ENCODE measurements around the gene ATP6V0A1.
"Not testable (repeated sequence)": the region's sequence is repeated elsewhere in the genome, so short reads cannot be mapped to it uniquely, and the experiment has no call there.

ATP6V0A1 gene

GRCh38 chr17:42548070-42548837 is 89.6 kb downstream of the ATP6V0A1 start:
- Histone ChIP-seq H3K36me3 (ENCODE audit: control insufficient read depth in 2 of 2, insufficient read depth in 2 of 2, low read length in 2 of 2) (peaks cover 4 to 7% of the 10 kb centered on the region in 2 donors), H3K4me1 (ENCODE audit: control insufficient read depth in 2 of 2, insufficient read depth in 2 of 2, low read length in 2 of 2) (peaks cover 9% of the 10 kb centered on the region in 2 donors), H3K9me3 (ENCODE audit: control insufficient read depth in 2 of 2, low read length in 2 of 2) (no peaks in the 10 kb centered on the region), H3K27me3 (ENCODE audit: control insufficient read depth in 2 of 2, insufficient read depth in 2 of 2, low read length in 2 of 2) (no peaks in the 10 kb centered on the region), H3K27ac (ENCODE audit: low read depth in 2 of 2, low read length in 2 of 2) (no peak overlapping the region), H3K9ac (ENCODE audit: low read depth in 1 of 2, low read length in 2 of 2) (no peak overlapping the region), H3K4me3 (ENCODE audit: low read length in 2 of 2) (peak overlapping the region; percentile 26 to 50)

GRCh38 chr17:42548993-42549755 is 90.5 kb downstream of the ATP6V0A1 start:
- H3K27me3 ChIP-seq (ENCODE audit: control insufficient read depth in 2 of 2, insufficient read depth in 2 of 2, low read length in 2 of 2), result no peaks in the 10 kb centered on the region
- H3K4me1 ChIP-seq (ENCODE audit: control insufficient read depth in 2 of 2, insufficient read depth in 2 of 2, low read length in 2 of 2), result peaks cover 13 to 15% of the 10 kb centered on the region in 2 donors
- no peaks in the 10 kb centered on the region for H3K36me3 ChIP-seq (ENCODE audit: control insufficient read depth in 2 of 2, insufficient read depth in 2 of 2, low read length in 2 of 2)
- H3K4me3 ChIP-seq (ENCODE audit: low read length in 2 of 2), result peak overlapping the region in 1 of 2 donors; percentile 26
- H3K27ac ChIP-seq (ENCODE audit: low read depth in 2 of 2, low read length in 2 of 2), result no peak overlapping the region
- H3K9ac ChIP-seq (ENCODE audit: low read depth in 1 of 2, low read length in 2 of 2), result no peak overlapping the region
- no peaks in the 10 kb centered on the region for H3K9me3 ChIP-seq (ENCODE audit: control insufficient read depth in 2 of 2, low read length in 2 of 2)

- Histone ChIP-seq H3K9ac (ENCODE audit: low read depth in 1 of 2, low read length in 2 of 2) (peak within 1 kb of the TSS in 1 of 2 donors; percentile 94), H3K4me1 (ENCODE audit: control insufficient read depth in 2 of 2, insufficient read depth in 2 of 2, low read length in 2 of 2) (peaks cover 14 to 18% of the 10 kb centered on the region in 2 donors), H3K4me3 (ENCODE audit: low read length in 2 of 2) (peak within 1 kb of the TSS in 1 of 2 donors; percentile 88)
- not testable (repeated sequence) for H3K27me3 ChIP-seq (ENCODE audit: control insufficient read depth in 2 of 2, insufficient read depth in 2 of 2, low read length in 2 of 2); H3K9me3 ChIP-seq (ENCODE audit: control insufficient read depth in 2 of 2, low read length in 2 of 2); H3K36me3 ChIP-seq (ENCODE audit: control insufficient read depth in 2 of 2, insufficient read depth in 2 of 2, low read length in 2 of 2); H3K27ac ChIP-seq (ENCODE audit: low read depth in 2 of 2, low read length in 2 of 2)
Measured at GRCh38 chr17:42552736-42553135, 94.1 kb downstream of the ATP6V0A1 start, which contains the start of gene HSD17B1. HSD17B1 (plus strand) TSS chr17:42552923; CDS start chr17:42552934, 11 bp downstream.

- no peaks in the 10 kb centered on the region for H3K9me3 ChIP-seq (ENCODE audit: control insufficient read depth in 2 of 2, low read length in 2 of 2)
- H3K4me1 ChIP-seq (ENCODE audit: control insufficient read depth in 2 of 2, insufficient read depth in 2 of 2, low read length in 2 of 2), result peaks cover 10 to 15% of the 10 kb centered on the region in 2 donors
- H3K27ac ChIP-seq (ENCODE audit: low read depth in 2 of 2, low read length in 2 of 2), result no peak overlapping the region
- H3K4me3 ChIP-seq (ENCODE audit: low read length in 2 of 2), result no peak overlapping the region
- H3K27me3 ChIP-seq (ENCODE audit: control insufficient read depth in 2 of 2, insufficient read depth in 2 of 2, low read length in 2 of 2), result no peaks in the 10 kb centered on the region
- H3K36me3 ChIP-seq (ENCODE audit: control insufficient read depth in 2 of 2, insufficient read depth in 2 of 2, low read length in 2 of 2), result no peaks in the 10 kb centered on the region
- H3K9ac ChIP-seq (ENCODE audit: low read depth in 1 of 2, low read length in 2 of 2), result peak overlapping the region in 1 of 2 donors; percentile 94
Measured at GRCh38 chr17:42553161-42553818, 94.6 kb downstream of the ATP6V0A1 start.

GRCh38 chr17:42553866-42554249 is 95.2 kb downstream of the ATP6V0A1 start:
- H3K9ac ChIP-seq (ENCODE audit: low read depth in 1 of 2, low read length in 2 of 2), result peak overlapping the region; percentile 94 to 95
- no peaks in the 10 kb centered on the region for H3K9me3 ChIP-seq (ENCODE audit: control insufficient read depth in 2 of 2, low read length in 2 of 2)
- H3K4me3 ChIP-seq (ENCODE audit: low read length in 2 of 2), result peak overlapping the region; percentile 74 to 88
- H3K27me3 ChIP-seq (ENCODE audit: control insufficient read depth in 2 of 2, insufficient read depth in 2 of 2, low read length in 2 of 2), result no peaks in the 10 kb centered on the region
- H3K36me3 ChIP-seq (ENCODE audit: control insufficient read depth in 2 of 2, insufficient read depth in 2 of 2, low read length in 2 of 2), result no peaks in the 10 kb centered on the region
- H3K4me1 ChIP-seq (ENCODE audit: control insufficient read depth in 2 of 2, insufficient read depth in 2 of 2, low read length in 2 of 2), result peaks cover 7 to 13% of the 10 kb centered on the region in 2 donors
- peak overlapping the region; percentile 85 to 89 for H3K27ac ChIP-seq (ENCODE audit: low read depth in 2 of 2, low read length in 2 of 2)

GRCh38 chr17:42554250-42555121 is 95.8 kb downstream of the ATP6V0A1 start:
- H3K27me3 ChIP-seq (ENCODE audit: control insufficient read depth in 2 of 2, insufficient read depth in 2 of 2, low read length in 2 of 2), result no peaks in the 10 kb centered on the region
- H3K9me3 ChIP-seq (ENCODE audit: control insufficient read depth in 2 of 2, low read length in 2 of 2), result no peaks in the 10 kb centered on the region
- peak overlapping the region; percentile 94 to 95 for H3K9ac ChIP-seq (ENCODE audit: low read depth in 1 of 2, low read length in 2 of 2)
- H3K27ac ChIP-seq (ENCODE audit: low read depth in 2 of 2, low read length in 2 of 2), result peak overlapping the region; percentile 85 to 89
- peak overlapping the region; percentile 74 to 88 for H3K4me3 ChIP-seq (ENCODE audit: low read length in 2 of 2)
- H3K4me1 ChIP-seq (ENCODE audit: control insufficient read depth in 2 of 2, insufficient read depth in 2 of 2, low read length in 2 of 2), result peaks cover 7 to 17% of the 10 kb centered on the region in 2 donors
- H3K36me3 ChIP-seq (ENCODE audit: control insufficient read depth in 2 of 2, insufficient read depth in 2 of 2, low read length in 2 of 2), result no peaks in the 10 kb centered on the region

GRCh38 chr17:42555122-42555622 is 96.5 kb downstream of the ATP6V0A1 start:
- Histone ChIP-seq H3K4me1 (ENCODE audit: control insufficient read depth in 2 of 2, insufficient read depth in 2 of 2, low read length in 2 of 2) (peaks cover 9 to 19% of the 10 kb centered on the region in 2 donors), H3K27ac (ENCODE audit: low read depth in 2 of 2, low read length in 2 of 2) (peak overlapping the region; percentile 85 to 89), H3K9me3 (ENCODE audit: control insufficient read depth in 2 of 2, low read length in 2 of 2) (no peaks in the 10 kb centered on the region), H3K36me3 (ENCODE audit: control insufficient read depth in 2 of 2, insufficient read depth in 2 of 2, low read length in 2 of 2) (no peaks in the 10 kb centered on the region), H3K4me3 (ENCODE audit: low read length in 2 of 2) (peak overlapping the region; percentile 74 to 88), H3K27me3 (ENCODE audit: control insufficient read depth in 2 of 2, insufficient read depth in 2 of 2, low read length in 2 of 2) (no peaks in the 10 kb centered on the region), H3K9ac (ENCODE audit: low read depth in 1 of 2, low read length in 2 of 2) (peak overlapping the region; percentile 94 to 95)

GRCh38 chr17:42555961-42556617 is 97.4 kb downstream of the ATP6V0A1 start:
- not testable (repeated sequence) for H3K9ac ChIP-seq (ENCODE audit: low read depth in 1 of 2, low read length in 2 of 2); H3K4me3 ChIP-seq (ENCODE audit: low read length in 2 of 2); H3K36me3 ChIP-seq (ENCODE audit: control insufficient read depth in 2 of 2, insufficient read depth in 2 of 2, low read length in 2 of 2); H3K27me3 ChIP-seq (ENCODE audit: control insufficient read depth in 2 of 2, insufficient read depth in 2 of 2, low read length in 2 of 2); H3K9me3 ChIP-seq (ENCODE audit: control insufficient read depth in 2 of 2, low read length in 2 of 2); H3K27ac ChIP-seq (ENCODE audit: low read depth in 2 of 2, low read length in 2 of 2)
- peaks cover 9 to 19% of the 10 kb centered on the region in 2 donors for H3K4me1 ChIP-seq (ENCODE audit: control insufficient read depth in 2 of 2, insufficient read depth in 2 of 2, low read length in 2 of 2)

GRCh38 chr17:42559075-42559474 is 100.4 kb downstream of the ATP6V0A1 start:
- Histone ChIP-seq H3K27ac (ENCODE audit: low read depth in 2 of 2, low read length in 2 of 2) (peak overlapping the region; percentile 38 to 42), H3K4me1 (ENCODE audit: control insufficient read depth in 2 of 2, insufficient read depth in 2 of 2, low read length in 2 of 2) (peaks cover 26 to 37% of the 10 kb centered on the region in 2 donors), H3K4me3 (ENCODE audit: low read length in 2 of 2) (no peak overlapping the region), H3K9me3 (ENCODE audit: control insufficient read depth in 2 of 2, low read length in 2 of 2) (no peaks in the 10 kb centered on the region), H3K27me3 (ENCODE audit: control insufficient read depth in 2 of 2, insufficient read depth in 2 of 2, low read length in 2 of 2) (no peaks in the 10 kb centered on the region), H3K36me3 (ENCODE audit: control insufficient read depth in 2 of 2, insufficient read depth in 2 of 2, low read length in 2 of 2) (peaks cover under 1 to 5% of the 10 kb centered on the region in 2 donors), H3K9ac (ENCODE audit: low read depth in 1 of 2, low read length in 2 of 2) (peak overlapping the region in 1 of 2 donors; percentile 33)

All from mucosa of rectum (tissue), 2 donors.